Uterus (tissue), 4 donors: ENCODE measurements around the gene DTD1. TPM values are rescaled to one million over a fixed set of nuclear protein-coding genes. Genes with fewer than 3 reads are reported as not detected.

Source experiments
- DNase-seq, 2 donors: peaks; one replicate each; pipeline ENCODE4 v3.0.0-alpha.2; 2019 to 2020
- H3K27ac ChIP-seq, 2 donors: fragments of 200-600 bp; sonication (generic); 1 replicate in 1 of 2; 2 replicates in 1 of 2; pipeline ENCODE4 v1.5.1; 2016 to 2018
- H3K27me3 ChIP-seq, 2 donors: fragments of 200-600 bp; sonication (generic); one replicate each; pipeline ENCODE4 v1.5.1; 2018 to 2019; ENCODE audit warnings: control low read depth in 1 of 2
- H3K36me3 ChIP-seq, 2 donors: fragments of 200-600 bp; sonication (generic); one replicate each; pipeline ENCODE4 v1.5.1; 2019; ENCODE audit warnings: control low read depth in 1 of 2
- H3K4me1 ChIP-seq, 2 donors: fragments of 200-600 bp; sonication (generic); one replicate each; pipeline ENCODE4 v1.5.1; 2018 to 2019; ENCODE audit warnings: control low read depth in 1 of 2
- H3K4me3 ChIP-seq, 2 donors: fragments of 200-600 bp; sonication (generic); 1 replicate in 1 of 2; 2 replicates in 1 of 2; pipeline ENCODE4 v1.5.1; 2018 to 2019; ENCODE audit warnings: mild to moderate bottlenecking in 1 of 2
- H3K9me3 ChIP-seq, 2 donors: fragments of 200-600 bp; sonication (generic); one replicate each; pipeline ENCODE4 v1.5.1; 2019; ENCODE audit warnings: control low read depth in 1 of 2
- POLR2A ChIP-seq, 2 donors: fragments of 450-650 bp; IDR thresholded peaks; one replicate each; pipeline ENCODE4 v1.6.1; 2016; ENCODE audit warnings: antibody characterized with exemption in 2 of 2, mild to moderate bottlenecking in 1 of 2, moderate library complexity in 1 of 2
- intact Hi-C: fragments of 100-400 bp; cut with DNase I; formaldehyde crosslinking; loops from one replicate; pipeline ENCODE4 v1.15.1; 2023; ENCODE audit warnings: low total_unique reads
- total RNA-seq, 4 donors: library from RNA; depleted of rRNA in 3 of 4; stranded (reverse); fragments of >200 nt in 3 of 4; gene quantifications; one replicate each; pipeline versions ENCODE4 v1.1.0 to v1.2.4, GENCODE V29; 2014 to 2023
- TF ChIP-seq, protein P1 (sequence below), 4 experiments: fragments of 200-600 bp in 2 of 4; fragments of 450-650 bp in 2 of 4; sonication (generic) in 2 of 4; IDR thresholded peaks; one replicate each; pipeline ENCODE4 v1.5.1; 2016 to 2019; ENCODE audit warnings: antibody characterized with exemption in 4 of 4, mild to moderate bottlenecking in 2 of 4, moderate library complexity in 1 of 4
- donor health status: DM: yes; HTN: yes; CAD: no.

DTD1 gene
- total RNA-seq, 4 donors from 2014 or later, result 23.4 to 38.3 (median 30.7) TPM

DNA sequence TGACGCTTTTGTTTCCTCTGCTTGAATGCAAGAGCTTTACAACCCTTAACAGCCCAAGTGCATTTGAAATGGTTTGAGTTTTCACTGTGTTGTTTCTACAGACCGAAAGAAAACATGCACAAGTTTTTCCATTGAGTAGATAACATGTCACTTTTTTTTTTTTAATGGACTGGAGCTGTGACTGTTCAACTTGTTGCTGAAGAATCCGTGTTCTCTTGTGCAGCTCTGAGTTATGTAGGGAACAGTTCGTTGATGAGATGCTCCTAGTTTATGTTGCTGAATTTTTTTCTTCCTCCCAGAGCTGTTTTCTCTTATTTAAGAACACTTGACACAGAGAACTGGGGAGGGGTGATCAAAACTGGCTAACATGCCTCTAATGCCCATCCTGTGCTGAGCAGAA, 89.3 kb downstream of the DTD1 start:
- Histone ChIP-seq H3K4me3 (no peak overlapping the region), H3K27ac (peak overlapping the region; percentile 48 to 53), H3K36me3 (no peaks in the 10 kb centered on the region), H3K27me3 (no peaks in the 10 kb centered on the region), H3K4me1 (no peaks in the 10 kb centered on the region), H3K9me3 (no peaks in the 10 kb centered on the region)
- DNase-seq, result no peak
- intact Hi-C loops, result no loop called here
- TF ChIP-seq, protein P1, sequence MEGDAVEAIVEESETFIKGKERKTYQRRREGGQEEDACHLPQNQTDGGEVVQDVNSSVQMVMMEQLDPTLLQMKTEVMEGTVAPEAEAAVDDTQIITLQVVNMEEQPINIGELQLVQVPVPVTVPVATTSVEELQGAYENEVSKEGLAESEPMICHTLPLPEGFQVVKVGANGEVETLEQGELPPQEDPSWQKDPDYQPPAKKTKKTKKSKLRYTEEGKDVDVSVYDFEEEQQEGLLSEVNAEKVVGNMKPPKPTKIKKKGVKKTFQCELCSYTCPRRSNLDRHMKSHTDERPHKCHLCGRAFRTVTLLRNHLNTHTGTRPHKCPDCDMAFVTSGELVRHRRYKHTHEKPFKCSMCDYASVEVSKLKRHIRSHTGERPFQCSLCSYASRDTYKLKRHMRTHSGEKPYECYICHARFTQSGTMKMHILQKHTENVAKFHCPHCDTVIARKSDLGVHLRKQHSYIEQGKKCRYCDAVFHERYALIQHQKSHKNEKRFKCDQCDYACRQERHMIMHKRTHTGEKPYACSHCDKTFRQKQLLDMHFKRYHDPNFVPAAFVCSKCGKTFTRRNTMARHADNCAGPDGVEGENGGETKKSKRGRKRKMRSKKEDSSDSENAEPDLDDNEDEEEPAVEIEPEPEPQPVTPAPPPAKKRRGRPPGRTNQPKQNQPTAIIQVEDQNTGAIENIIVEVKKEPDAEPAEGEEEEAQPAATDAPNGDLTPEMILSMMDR (IDR thresholded peaks at IDR 0.05), result no peak
- no peak for TF ChIP-seq POLR2A (IDR thresholded peaks at IDR 0.05)

DNA sequence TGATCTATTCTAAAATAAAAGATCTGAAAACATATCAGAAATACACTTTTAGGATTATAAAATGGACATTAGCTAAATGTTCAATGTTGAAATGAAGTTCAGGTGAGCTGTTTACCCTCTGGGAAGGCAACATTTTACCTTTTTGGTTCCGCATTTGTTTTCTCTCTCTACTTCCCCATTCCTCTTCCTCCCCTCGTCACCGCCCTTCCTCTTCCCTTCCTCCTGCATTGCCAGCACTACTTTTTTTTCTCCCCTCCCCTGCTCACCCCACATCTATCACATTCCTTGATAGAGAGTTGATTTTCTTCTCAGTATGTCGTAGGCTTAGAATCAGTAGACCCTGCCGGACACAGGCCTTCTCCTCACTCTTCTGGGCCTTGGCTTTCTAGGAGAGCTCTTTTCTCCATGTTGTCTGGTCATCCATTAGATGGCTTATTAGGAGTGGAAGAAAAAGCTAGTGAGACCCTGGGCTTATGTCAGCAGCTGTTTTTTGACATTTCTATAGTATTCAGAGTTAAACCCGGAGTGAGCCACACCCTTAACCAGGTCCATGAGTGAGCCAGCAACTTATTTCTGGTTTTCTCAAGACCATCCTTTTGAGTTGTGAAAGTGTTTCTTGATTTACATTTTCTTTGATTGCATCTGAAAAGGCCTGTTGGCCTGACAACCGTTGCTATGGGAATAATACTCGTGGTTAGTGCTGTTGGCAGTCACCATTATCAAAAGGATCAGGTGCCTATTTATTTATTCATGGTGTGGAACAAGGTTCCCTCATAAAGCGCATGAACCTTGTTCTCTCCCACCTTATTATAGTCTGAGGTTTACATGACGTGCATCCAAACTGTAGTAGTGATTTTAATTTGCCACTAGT, 90.9 kb downstream of the DTD1 start:
- Histone ChIP-seq H3K27ac (no peak overlapping the region), H3K27me3 (no peaks in the 10 kb centered on the region), H3K4me1 (no peaks in the 10 kb centered on the region), H3K4me3 (no peak overlapping the region), H3K36me3 (no peaks in the 10 kb centered on the region), H3K9me3 (no peaks in the 10 kb centered on the region)
- intact Hi-C loops, result no loop called here
- DNase-seq, result no peak
- no peak for TF ChIP-seq POLR2A (IDR thresholded peaks at IDR 0.05)
- TF ChIP-seq, protein P1 (IDR thresholded peaks at IDR 0.05), result no peak

DNA sequence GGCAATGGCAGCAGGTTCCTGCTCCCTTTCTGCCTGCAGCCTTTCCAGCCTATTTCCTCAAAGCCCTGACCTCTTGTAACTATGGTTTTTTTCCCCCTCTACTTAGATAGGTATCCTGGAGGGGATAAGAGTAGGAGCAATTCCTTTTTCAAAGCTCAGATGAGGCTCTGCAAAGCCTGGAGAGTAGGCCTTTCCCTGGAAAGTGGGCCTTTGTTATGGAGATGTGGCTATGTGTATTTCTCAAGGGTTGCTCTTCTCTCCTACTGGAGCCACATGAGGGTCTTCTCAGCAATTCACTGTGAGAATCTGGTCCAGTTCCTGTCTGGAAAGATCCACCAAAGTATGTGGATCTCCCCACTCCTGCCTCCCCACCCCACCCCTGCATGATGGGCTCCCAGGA, 96.0 kb downstream of the DTD1 start:
- H3K27ac ChIP-seq, result no peak overlapping the region
- TF ChIP-seq POLR2A (IDR thresholded peaks at IDR 0.05), result no peak
- TF ChIP-seq, protein P1 (IDR thresholded peaks at IDR 0.05), result no peak
- no peaks in the 10 kb centered on the region for H3K36me3 ChIP-seq
- intact Hi-C loops, result no loop called here
- DNase-seq, result no peak
- H3K4me3 ChIP-seq, result no peak overlapping the region
- H3K27me3 ChIP-seq, result no peaks in the 10 kb centered on the region
- H3K4me1 ChIP-seq, result no peaks in the 10 kb centered on the region
- H3K9me3 ChIP-seq, result no peaks in the 10 kb centered on the region

DNA sequence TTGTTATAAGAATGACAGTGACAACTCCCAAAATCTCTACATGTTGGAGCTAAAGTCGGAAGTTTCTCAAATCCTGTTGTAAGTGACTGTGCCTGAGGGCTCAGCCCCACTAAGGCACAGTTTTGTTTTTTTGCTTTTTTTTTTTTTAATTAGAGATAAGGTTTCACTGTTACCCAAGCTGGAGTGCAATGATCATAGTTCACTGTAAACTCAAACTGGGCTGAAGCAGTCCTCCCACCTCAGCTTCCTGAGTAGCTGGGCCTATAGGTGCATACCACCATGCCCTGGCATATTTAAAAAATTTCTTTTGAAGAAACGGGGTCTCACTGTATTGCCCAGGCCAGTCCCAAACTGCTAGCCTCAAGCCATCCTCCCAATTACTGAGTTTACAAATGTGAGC, 96.9 kb downstream of the DTD1 start:
- no peaks in the 10 kb centered on the region for H3K4me1 ChIP-seq
- H3K36me3 ChIP-seq, result no peaks in the 10 kb centered on the region
- no peaks in the 10 kb centered on the region for H3K27me3 ChIP-seq
- DNase-seq, result no peak
- TF ChIP-seq POLR2A (IDR thresholded peaks at IDR 0.05), result no peak
- TF ChIP-seq, protein P1 (IDR thresholded peaks at IDR 0.05), result no peak
- H3K4me3 ChIP-seq, result no peak overlapping the region
- no peak overlapping the region for H3K27ac ChIP-seq
- H3K9me3 ChIP-seq, result no peaks in the 10 kb centered on the region
- intact Hi-C loops, result no loop called here

DNA sequence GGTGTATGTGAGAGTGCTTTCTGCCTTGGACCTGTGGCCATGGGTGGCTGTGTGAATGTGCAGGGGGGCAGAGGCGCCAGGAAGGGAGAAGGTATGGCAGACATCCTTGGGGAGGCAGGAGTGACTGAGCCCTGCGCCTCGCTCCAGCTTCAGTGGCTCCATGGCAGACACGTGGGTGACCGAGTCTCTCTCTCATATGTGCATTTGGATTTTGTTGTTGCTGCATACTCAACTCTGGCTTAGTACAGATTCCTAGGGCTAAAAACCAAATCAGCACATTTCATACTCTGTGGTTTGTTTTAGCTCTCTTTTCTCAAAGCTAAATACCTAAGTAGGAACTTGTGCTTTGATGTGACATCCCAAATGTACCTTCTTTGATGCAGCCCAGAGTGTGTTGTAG, 97.6 kb downstream of the DTD1 start:
- TF ChIP-seq POLR2A (IDR thresholded peaks at IDR 0.05), result no peak
- TF ChIP-seq, protein P1 (IDR thresholded peaks at IDR 0.05), result no peak
- H3K27ac ChIP-seq, result no peak overlapping the region
- intact Hi-C loops, result no loop called here
- H3K9me3 ChIP-seq, result no peaks in the 10 kb centered on the region
- no peaks in the 10 kb centered on the region for H3K27me3 ChIP-seq
- no peaks in the 10 kb centered on the region for H3K36me3 ChIP-seq
- no peak overlapping the region for H3K4me3 ChIP-seq
- no peaks in the 10 kb centered on the region for H3K4me1 ChIP-seq
- no peak for DNase-seq
